Keratinocyte (primary cell): ENCODE data around the gene TMEM163.

Source experiments
- CTCF ChIP-seq, 3 experiments: IDR thresholded peaks in 1 of 3; conservative IDR thresholded peaks in 1 of 3; optimal IDR thresholded peaks in 1 of 3; 2 replicates in 2 of 3; 3 replicates in 1 of 3; pipeline versions ENCODE3 to v1.5.1; 2011; ENCODE audit warnings: low read length in 3 of 3, mild to moderate bottlenecking in 3 of 3, moderate library complexity in 2 of 3, control low read depth in 1 of 3, inconsistent platforms in 1 of 3; ENCODE audit not compliant: insufficient read depth in 2 of 3; ENCODE audit errors: extremely low read depth in 1 of 3
- EZH2 ChIP-seq: IDR thresholded peaks from one replicate; pipeline ENCODE4 v1.6.1; 2012; ENCODE audit warnings: inconsistent platforms, mild to moderate bottlenecking, low read length, moderate library complexity

- TF ChIP-seq CTCF (optimal IDR thresholded peaks at IDR 0.05 in 1 of 3, IDR thresholded peaks at IDR 0.05 in 1 of 3, conservative IDR thresholded peaks at IDR 0.05 in 1 of 3; ENCODE audit: extremely low read depth in 1 of 3, insufficient read depth in 2 of 3, low read length in 3 of 3) (no peak), EZH2 (no peak)
Measured at GRCh38 chr2:134682726-134683125, 36.1 kb downstream of the TMEM163 start.
